ENCODE measurements around the gene GCLC.
"Not testable (repeated sequence)": the region's sequence is repeated elsewhere in the genome, so short reads cannot be mapped to it uniquely, and the experiment has no call there.

GCLC gene

DNA sequence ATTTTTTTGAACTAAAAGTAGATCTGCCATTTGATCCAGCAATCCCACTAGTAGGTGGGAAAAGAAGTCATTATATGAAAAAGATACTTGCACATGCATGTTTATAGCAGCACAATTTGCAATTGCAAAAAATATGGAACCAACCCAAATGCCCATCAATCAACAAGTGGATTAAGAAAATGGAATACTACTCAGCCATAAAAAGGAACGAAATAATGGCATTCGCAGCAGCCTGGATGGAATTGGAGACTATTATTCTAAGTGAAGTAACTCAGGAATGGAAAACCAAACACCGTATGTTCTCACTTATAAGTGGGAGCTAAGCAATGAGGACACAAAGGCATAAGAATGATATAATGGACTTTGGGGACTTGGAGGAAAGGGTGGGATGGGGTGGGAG, 27.5 kb upstream of the GCLC start:
- POLR2A ChIA-PET; H3K4me3 ChIP-seq (ENCODE audit: low read depth, low read length); H3K4me1 ChIP-seq (ENCODE audit: control insufficient read depth, insufficient read depth, low read length); H3K36me3 ChIP-seq (ENCODE audit: control insufficient read depth in 2 of 2, insufficient read depth in 1 of 2, low read length in 2 of 2); CTCF ChIA-PET; H3K9me3 ChIP-seq (ENCODE audit: control insufficient read depth, insufficient read depth, low read depth, low read length); H3K27ac ChIP-seq (ENCODE audit: extremely low read depth, low read depth, low read length): not testable (repeated sequence)
- peak; percentile 65; the same call in 1 of the 2 replicates for TF ChIP-seq SCRT2 (tag by site-specific recombination; IDR thresholded peaks at IDR 0.05)
- TF ChIP-seq ZNF146 (tag by site-specific recombination; IDR thresholded peaks at IDR 0.05), result peak; percentile 74

DNA sequence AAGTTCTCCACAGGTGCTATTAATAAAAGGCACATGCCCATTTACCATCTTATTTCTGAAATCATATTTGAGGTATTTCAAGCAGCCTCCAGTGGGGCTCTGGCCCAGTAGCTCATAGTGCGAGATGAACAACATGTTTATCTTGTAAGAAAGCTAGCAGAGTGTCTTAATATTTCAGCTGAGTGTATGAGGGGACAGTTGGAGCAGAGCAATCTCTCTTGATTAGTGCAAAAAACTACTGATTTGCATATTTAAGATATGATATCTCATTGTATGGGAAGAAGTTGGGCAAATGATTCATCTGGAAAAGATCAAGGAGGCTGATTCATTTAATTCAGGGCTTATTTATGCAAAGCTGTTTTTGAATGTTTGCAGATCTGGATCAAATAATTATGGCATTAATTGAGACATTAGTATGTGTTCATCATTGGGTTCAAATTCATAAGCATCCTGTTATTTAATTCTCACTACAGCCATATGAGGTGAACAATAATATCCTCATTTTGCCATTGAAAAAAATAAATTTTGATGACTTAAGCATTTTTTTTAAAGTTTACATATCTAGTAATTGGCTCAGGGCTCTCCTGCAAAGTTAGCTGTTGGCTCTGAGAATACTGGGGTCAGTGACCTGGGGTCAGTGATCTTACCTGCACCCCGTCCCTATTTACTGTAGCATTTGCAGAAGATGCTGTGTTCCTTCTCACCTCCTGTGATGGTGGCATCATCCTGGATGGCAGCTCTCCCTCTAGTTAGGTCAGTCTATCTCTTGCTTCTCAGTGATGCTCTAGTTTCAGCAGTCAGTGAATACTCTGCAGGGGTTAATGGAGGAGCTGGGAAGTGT, 24.1 kb upstream of the GCLC start:
- Histone ChIP-seq H3K36me3 (ENCODE audit: control insufficient read depth in 2 of 2, insufficient read depth in 1 of 2, low read length in 2 of 2) (no peaks in the 10 kb centered on the region), H3K27ac (ENCODE audit: extremely low read depth, low read depth, low read length) (no peak overlapping the region), H3K4me1 (ENCODE audit: control insufficient read depth, insufficient read depth, low read length) (no peaks in the 10 kb centered on the region), H3K9me3 (ENCODE audit: control insufficient read depth, insufficient read depth, low read depth, low read length) (no peaks in the 10 kb centered on the region), H3K4me3 (ENCODE audit: low read depth, low read length) (no peak overlapping the region)
- ChIA-PET CTCF (interaction anchor here (0.7 to 1.1 kb wide), 3 partner anchors 24 to 77 kb away, joined by 3 to 4 read pairs (median 3); partner anchors contain the start of gene GCLC), POLR2A (no interaction called here)
- TF ChIP-seq ZNF266 (tag by site-specific recombination; IDR thresholded peaks at IDR 0.05; ENCODE audit: low read depth) (no peak), GFI1B (tag by site-specific recombination; IDR thresholded peaks at IDR 0.05) (no peak), ZNF747 (tag by site-specific recombination; IDR thresholded peaks at IDR 0.05) (no peak), ZNF433 (tag by site-specific recombination; IDR thresholded peaks at IDR 0.05; ENCODE audit: low read depth) (no peak), ZFP3 (tag by site-specific recombination; IDR thresholded peaks at IDR 0.05; ENCODE audit: low read depth) (no peak), ZNF571 (tag by site-specific recombination; IDR thresholded peaks at IDR 0.05) (no peak), ZNF335 (tag by site-specific recombination; conservative IDR thresholded peaks at IDR 0.05) (no peak), ZNF37A (tag by site-specific recombination; IDR thresholded peaks at IDR 0.05) (no peak), HOXA7 (CRISPR knock-in tag; IDR thresholded peaks at IDR 0.05; ENCODE audit: borderline replicate concordance) (no peak), SCRT1 (tag by site-specific recombination; IDR thresholded peaks at IDR 0.05; ENCODE audit: borderline replicate concordance) (no peak), KLF1 (tag by site-specific recombination; IDR thresholded peaks at IDR 0.05) (no peak)
- TF ChIP-seq, protein P1, sequence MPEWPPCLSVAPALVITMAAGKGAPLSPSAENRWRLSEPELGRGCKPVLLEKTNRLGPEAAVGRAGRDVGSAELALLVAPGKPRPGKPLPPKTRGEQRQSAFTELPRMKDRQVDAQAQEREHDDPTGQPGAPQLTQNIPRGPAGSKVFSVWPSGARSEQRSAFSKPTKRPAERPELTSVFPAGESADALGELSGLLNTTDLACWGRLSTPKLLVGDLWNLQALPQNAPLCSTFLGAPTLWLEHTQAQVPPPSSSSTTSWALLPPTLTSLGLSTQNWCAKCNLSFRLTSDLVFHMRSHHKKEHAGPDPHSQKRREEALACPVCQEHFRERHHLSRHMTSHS (tag by site-specific recombination; IDR thresholded peaks at IDR 0.05), result no peak
- TF ChIP-seq, protein P2, sequence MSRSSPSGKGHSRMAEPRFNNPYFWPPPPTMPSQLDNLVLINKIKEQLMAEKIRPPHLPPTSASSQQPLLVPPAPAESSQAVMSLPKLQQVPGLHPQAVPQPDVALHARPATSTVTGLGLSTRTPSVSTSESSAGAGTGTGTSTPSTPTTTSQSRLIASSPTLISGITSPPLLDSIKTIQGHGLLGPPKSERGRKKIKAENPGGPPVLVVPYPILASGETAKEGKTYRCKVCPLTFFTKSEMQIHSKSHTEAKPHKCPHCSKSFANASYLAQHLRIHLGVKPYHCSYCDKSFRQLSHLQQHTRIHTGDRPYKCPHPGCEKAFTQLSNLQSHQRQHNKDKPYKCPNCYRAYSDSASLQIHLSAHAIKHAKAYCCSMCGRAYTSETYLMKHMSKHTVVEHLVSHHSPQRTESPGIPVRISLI (tag by site-specific recombination; IDR thresholded peaks at IDR 0.05), result no peak
- TF ChIP-seq, protein P3, sequence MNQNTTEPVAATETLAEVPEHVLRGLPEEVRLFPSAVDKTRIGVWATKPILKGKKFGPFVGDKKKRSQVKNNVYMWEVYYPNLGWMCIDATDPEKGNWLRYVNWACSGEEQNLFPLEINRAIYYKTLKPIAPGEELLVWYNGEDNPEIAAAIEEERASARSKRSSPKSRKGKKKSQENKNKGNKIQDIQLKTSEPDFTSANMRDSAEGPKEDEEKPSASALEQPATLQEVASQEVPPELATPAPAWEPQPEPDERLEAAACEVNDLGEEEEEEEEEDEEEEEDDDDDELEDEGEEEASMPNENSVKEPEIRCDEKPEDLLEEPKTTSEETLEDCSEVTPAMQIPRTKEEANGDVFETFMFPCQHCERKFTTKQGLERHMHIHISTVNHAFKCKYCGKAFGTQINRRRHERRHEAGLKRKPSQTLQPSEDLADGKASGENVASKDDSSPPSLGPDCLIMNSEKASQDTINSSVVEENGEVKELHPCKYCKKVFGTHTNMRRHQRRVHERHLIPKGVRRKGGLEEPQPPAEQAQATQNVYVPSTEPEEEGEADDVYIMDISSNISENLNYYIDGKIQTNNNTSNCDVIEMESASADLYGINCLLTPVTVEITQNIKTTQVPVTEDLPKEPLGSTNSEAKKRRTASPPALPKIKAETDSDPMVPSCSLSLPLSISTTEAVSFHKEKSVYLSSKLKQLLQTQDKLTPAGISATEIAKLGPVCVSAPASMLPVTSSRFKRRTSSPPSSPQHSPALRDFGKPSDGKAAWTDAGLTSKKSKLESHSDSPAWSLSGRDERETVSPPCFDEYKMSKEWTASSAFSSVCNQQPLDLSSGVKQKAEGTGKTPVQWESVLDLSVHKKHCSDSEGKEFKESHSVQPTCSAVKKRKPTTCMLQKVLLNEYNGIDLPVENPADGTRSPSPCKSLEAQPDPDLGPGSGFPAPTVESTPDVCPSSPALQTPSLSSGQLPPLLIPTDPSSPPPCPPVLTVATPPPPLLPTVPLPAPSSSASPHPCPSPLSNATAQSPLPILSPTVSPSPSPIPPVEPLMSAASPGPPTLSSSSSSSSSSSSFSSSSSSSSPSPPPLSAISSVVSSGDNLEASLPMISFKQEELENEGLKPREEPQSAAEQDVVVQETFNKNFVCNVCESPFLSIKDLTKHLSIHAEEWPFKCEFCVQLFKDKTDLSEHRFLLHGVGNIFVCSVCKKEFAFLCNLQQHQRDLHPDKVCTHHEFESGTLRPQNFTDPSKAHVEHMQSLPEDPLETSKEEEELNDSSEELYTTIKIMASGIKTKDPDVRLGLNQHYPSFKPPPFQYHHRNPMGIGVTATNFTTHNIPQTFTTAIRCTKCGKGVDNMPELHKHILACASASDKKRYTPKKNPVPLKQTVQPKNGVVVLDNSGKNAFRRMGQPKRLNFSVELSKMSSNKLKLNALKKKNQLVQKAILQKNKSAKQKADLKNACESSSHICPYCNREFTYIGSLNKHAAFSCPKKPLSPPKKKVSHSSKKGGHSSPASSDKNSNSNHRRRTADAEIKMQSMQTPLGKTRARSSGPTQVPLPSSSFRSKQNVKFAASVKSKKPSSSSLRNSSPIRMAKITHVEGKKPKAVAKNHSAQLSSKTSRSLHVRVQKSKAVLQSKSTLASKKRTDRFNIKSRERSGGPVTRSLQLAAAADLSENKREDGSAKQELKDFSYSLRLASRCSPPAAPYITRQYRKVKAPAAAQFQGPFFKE (tag by site-specific recombination; IDR thresholded peaks at IDR 0.05; ENCODE audit: borderline replicate concordance), result no peak
- TF ChIP-seq, protein P4, sequence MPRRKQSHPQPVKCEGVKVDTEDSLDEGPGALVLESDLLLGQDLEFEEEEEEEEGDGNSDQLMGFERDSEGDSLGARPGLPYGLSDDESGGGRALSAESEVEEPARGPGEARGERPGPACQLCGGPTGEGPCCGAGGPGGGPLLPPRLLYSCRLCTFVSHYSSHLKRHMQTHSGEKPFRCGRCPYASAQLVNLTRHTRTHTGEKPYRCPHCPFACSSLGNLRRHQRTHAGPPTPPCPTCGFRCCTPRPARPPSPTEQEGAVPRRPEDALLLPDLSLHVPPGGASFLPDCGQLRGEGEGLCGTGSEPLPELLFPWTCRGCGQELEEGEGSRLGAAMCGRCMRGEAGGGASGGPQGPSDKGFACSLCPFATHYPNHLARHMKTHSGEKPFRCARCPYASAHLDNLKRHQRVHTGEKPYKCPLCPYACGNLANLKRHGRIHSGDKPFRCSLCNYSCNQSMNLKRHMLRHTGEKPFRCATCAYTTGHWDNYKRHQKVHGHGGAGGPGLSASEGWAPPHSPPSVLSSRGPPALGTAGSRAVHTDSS (tag by site-specific recombination; IDR thresholded peaks at IDR 0.05), result no peak
